HEK293 (cell line): ENCODE data around the gene TCF3.

Experiments used
- CTCF ChIA-PET: fragments of 350-600 bp; formaldehyde crosslinking; extraction: SDS; loops from one replicate; lab custom pipeline; 2021; ENCODE audit warnings: antibody characterized with exemption; lab: Yijun Ruan, JAX
- POLR2A ChIA-PET: fragments of 300-600 bp; formaldehyde crosslinking; extraction: SDS; loops from one replicate; lab custom pipeline; 2020; ENCODE audit warnings: antibody characterized with exemption, inconsistent platforms; lab: Yijun Ruan, JAX
- H3K27ac ChIP-seq: fragments of 200-500 bp; sonication (Bioruptor generic); 2 replicates; pipeline ENCODE4 v1.5.1; 2014; ENCODE audit warnings: low read depth, low read length, control low read depth, inconsistent platforms; ENCODE audit errors: extremely low read depth
- H3K36me3 ChIP-seq, 2 experiments: fragments of 200-500 bp in 1 of 2; sonication (Bioruptor generic) in 1 of 2; 1 replicate in 1 of 2; 2 replicates in 1 of 2; pipeline ENCODE4 v1.5.1; 2014 to 2017; ENCODE audit warnings: inconsistent platforms in 2 of 2, low read length in 2 of 2; ENCODE audit not compliant: control insufficient read depth in 2 of 2, insufficient read depth in 1 of 2
- H3K4me1 ChIP-seq: fragments of 200-500 bp; sonication (Bioruptor generic); 2 replicates; pipeline ENCODE4 v1.5.1; 2014; ENCODE audit warnings: mild to moderate bottlenecking, low read length, inconsistent platforms; ENCODE audit not compliant: control insufficient read depth, insufficient read depth
- H3K4me3 ChIP-seq: 2 replicates; pipeline ENCODE4 v1.5.1; 2011; ENCODE audit warnings: low read depth, mild to moderate bottlenecking, control low read depth, low read length, moderate library complexity
- H3K9me3 ChIP-seq: fragments of 200-500 bp; sonication (Bioruptor generic); 2 replicates; pipeline ENCODE4 v1.5.1; 2014; ENCODE audit warnings: low read depth, low read length, inconsistent platforms; ENCODE audit not compliant: control insufficient read depth, insufficient read depth
- KLF8 ChIP-seq: fragments of 450-650 bp; formaldehyde crosslinking; IDR thresholded peaks from 2 replicates; pipeline ENCODE4 v1.5.1; 2016; ENCODE audit warnings: missing biosample characterization, missing genetic modification characterization
- RBAK ChIP-seq: fragments of 450-650 bp; formaldehyde crosslinking; IDR thresholded peaks from 2 replicates; pipeline ENCODE4 v1.5.1; 2016; ENCODE audit warnings: missing biosample characterization, missing genetic modification characterization
- SETDB1 ChIP-seq: IDR thresholded peaks from one replicate; pipeline ENCODE4 v1.6.1; 2017; ENCODE audit warnings: mild to moderate bottlenecking, low read length, moderate library complexity, mixed read lengths; ENCODE audit not compliant: insufficient read length
- SP3 ChIP-seq: fragments of 450-650 bp; formaldehyde crosslinking; IDR thresholded peaks from 2 replicates; pipeline ENCODE4 v1.5.1; 2016; ENCODE audit warnings: missing biosample characterization, missing genetic modification characterization
- TRIM28 ChIP-seq: IDR thresholded peaks from 2 replicates; pipeline ENCODE4 v1.6.1; 2011; ENCODE audit warnings: low read length, control low read depth, borderline replicate concordance
- WT1 ChIP-seq: fragments of 450-650 bp; formaldehyde crosslinking; IDR thresholded peaks from 2 replicates; pipeline ENCODE4 v1.5.1; 2016; ENCODE audit warnings: missing biosample characterization, missing genetic modification characterization
- ZBTB21 ChIP-seq: fragments of 450-650 bp; formaldehyde crosslinking; IDR thresholded peaks from 2 replicates; pipeline ENCODE4 v1.5.1; 2017; ENCODE audit warnings: missing biosample characterization, missing genetic modification characterization
- ZFHX2 ChIP-seq: fragments of 450-650 bp; formaldehyde crosslinking; conservative IDR thresholded peaks from 2 replicates; pipeline ENCODE4 v1.5.1; 2016; ENCODE audit warnings: missing biosample characterization, missing genetic modification characterization
- ZNF174 ChIP-seq: fragments of 450-650 bp; formaldehyde crosslinking; IDR thresholded peaks from 2 replicates; pipeline ENCODE4 v1.5.0; 2017; ENCODE audit warnings: missing biosample characterization, mild to moderate bottlenecking, missing genetic modification characterization
- ZNF239 ChIP-seq: fragments of 450-650 bp; formaldehyde crosslinking; IDR thresholded peaks from 2 replicates; pipeline ENCODE4 v1.5.1; 2016; ENCODE audit warnings: missing biosample characterization, missing genetic modification characterization
- ZNF302 ChIP-seq: fragments of 450-650 bp; formaldehyde crosslinking; IDR thresholded peaks from 2 replicates; pipeline ENCODE4 v1.5.1; 2016; ENCODE audit warnings: missing biosample characterization, missing genetic modification characterization, low read depth
- ZNF311 ChIP-seq: fragments of 450-650 bp; formaldehyde crosslinking; IDR thresholded peaks from 2 replicates; pipeline ENCODE4 v1.5.1; 2017; ENCODE audit warnings: missing biosample characterization, missing genetic modification characterization, borderline replicate concordance
- ZNF391 ChIP-seq: fragments of 450-650 bp; formaldehyde crosslinking; IDR thresholded peaks from 2 replicates; pipeline ENCODE4 v1.5.1; 2016; ENCODE audit warnings: low read depth, missing biosample characterization, missing genetic modification characterization, borderline replicate concordance
- ZNF423 ChIP-seq: fragments of 450-650 bp; formaldehyde crosslinking; IDR thresholded peaks from 2 replicates; pipeline ENCODE4 v1.5.1; 2016; ENCODE audit warnings: missing biosample characterization, missing genetic modification characterization
- ZNF514 ChIP-seq: fragments of 450-650 bp; formaldehyde crosslinking; IDR thresholded peaks from 2 replicates; pipeline ENCODE4 v1.5.1; 2016; ENCODE audit warnings: missing biosample characterization, missing genetic modification characterization
- ZNF558 ChIP-seq: fragments of 450-650 bp; formaldehyde crosslinking; IDR thresholded peaks from 2 replicates; pipeline ENCODE4 v1.5.1; 2016; ENCODE audit warnings: missing biosample characterization, missing genetic modification characterization
- ZNF624 ChIP-seq: fragments of 450-650 bp; formaldehyde crosslinking; IDR thresholded peaks from 2 replicates; pipeline ENCODE4 v1.5.1; 2017; ENCODE audit warnings: missing biosample characterization, missing genetic modification characterization
- ZNF777 ChIP-seq: fragments of 450-650 bp; formaldehyde crosslinking; IDR thresholded peaks from 2 replicates; pipeline ENCODE4 v1.5.1; 2017; ENCODE audit warnings: missing biosample characterization, missing genetic modification characterization, borderline replicate concordance
- ZNF837 ChIP-seq: fragments of 450-650 bp; formaldehyde crosslinking; IDR thresholded peaks from 2 replicates; pipeline ENCODE4 v1.5.1; 2016; ENCODE audit warnings: missing biosample characterization, missing genetic modification characterization
- ZXDB ChIP-seq: fragments of 450-650 bp; formaldehyde crosslinking; IDR thresholded peaks from 2 replicates; pipeline ENCODE4 v1.5.1; 2016; ENCODE audit warnings: missing biosample characterization, missing genetic modification characterization
- TF ChIP-seq, protein P1 (sequence below): fragments of 450-650 bp; formaldehyde crosslinking; IDR thresholded peaks from 2 replicates; pipeline ENCODE4 v1.5.1; 2016; ENCODE audit warnings: missing biosample characterization, missing genetic modification characterization
- TF ChIP-seq, protein P2 (sequence below): fragments of 450-650 bp; formaldehyde crosslinking; IDR thresholded peaks from 2 replicates; pipeline ENCODE4; 2016; ENCODE audit warnings: missing biosample characterization, missing genetic modification characterization

Gene TCF3

DNA sequence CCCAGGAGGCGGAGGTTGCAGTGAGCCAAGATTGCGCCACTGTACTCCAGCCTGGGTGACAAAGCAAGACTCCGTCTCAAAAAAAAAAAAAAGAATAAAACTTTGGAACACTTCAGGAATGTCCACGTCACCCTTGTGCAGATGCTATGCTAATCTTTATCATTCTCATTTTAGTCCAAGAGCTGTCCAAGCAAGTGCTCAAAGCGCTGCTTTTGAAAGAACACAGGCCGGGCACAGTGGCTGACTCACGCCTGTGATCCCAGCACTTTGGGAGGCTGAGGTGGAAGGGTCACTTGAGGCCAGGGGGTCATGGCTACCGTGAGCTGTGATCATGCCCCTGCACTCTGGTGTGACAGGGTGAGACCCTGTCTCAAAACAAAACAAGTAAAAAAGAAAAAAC is 36.0 kb downstream of the TCF3 start:
- Histone ChIP-seq H3K4me3 (no peak overlapping the region), H3K36me3 (peaks cover 11 to 92% of the 10 kb centered on the region in 2 experiments; a peak in 2 of 3 replicates), H3K4me1 (no peaks in the 10 kb centered on the region), H3K9me3 (no peaks in the 10 kb centered on the region), H3K27ac (no peak overlapping the region)
- TF ChIP-seq ZNF514 (tag by site-specific recombination) (no peak), ZXDB (tag by site-specific recombination) (no peak), ZNF311 (tag by site-specific recombination) (no peak), ZNF423 (tag by site-specific recombination) (no peak), ZFHX2 (tag by site-specific recombination) (no peak), SETDB1 (no peak), ZNF558 (tag by site-specific recombination) (no peak), ZBTB21 (no peak), RBAK (no peak), ZNF624 (tag by site-specific recombination) (no peak), WT1 (no peak)
- ChIA-PET CTCF (interaction anchor here (0.6 to 0.9 kb wide), 4 partner anchors 70 to 210 kb away, joined by 3 to 5 read pairs (median 4); no protein-coding TSS in a partner anchor), POLR2A (no interaction called here)

DNA sequence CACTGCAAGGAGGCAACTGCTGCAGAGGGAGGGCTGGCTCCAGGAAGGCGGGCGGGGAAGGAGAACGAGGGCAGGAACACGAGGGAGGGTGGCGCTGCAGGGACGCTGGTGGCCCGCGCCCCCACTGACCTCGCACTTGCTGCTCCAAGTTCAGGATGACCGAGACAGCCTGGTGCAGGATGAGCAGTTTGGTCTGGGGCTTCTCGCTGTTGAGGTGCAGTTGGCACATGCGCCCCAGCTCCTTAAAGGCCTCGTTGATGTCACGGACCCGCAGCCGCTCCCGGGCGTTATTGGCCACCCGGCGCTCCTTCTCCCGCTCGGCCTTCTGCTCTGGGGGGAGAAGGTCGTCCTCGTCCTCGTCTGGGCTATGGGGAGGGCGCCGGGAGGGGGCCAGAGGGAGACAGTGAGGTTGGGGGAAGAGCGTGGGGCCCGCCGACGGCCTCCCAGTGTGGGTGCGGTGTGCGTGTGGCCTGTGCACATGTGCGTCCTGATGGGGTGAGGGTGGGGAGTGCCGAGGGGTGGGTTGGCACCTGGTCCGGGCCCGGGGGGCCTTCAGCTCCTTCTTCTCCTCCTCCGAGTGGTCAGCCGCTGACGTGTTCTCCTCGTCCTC is 37.2 kb downstream of the TCF3 start:
- Histone ChIP-seq H3K4me1 (no peaks in the 10 kb centered on the region), H3K4me3 (no peak overlapping the region)
- TF ChIP-seq ZNF239 (tag by site-specific recombination) (no peak), KLF8 (tag by site-specific recombination) (no peak), ZNF777 (tag by site-specific recombination) (no peak), ZNF174 (tag by site-specific recombination) (no peak), ZNF302 (tag by site-specific recombination) (no peak), TRIM28 (no peak), ZNF391 (tag by site-specific recombination) (no peak), SP3 (no peak), ZNF837 (tag by site-specific recombination) (no peak)
- TF ChIP-seq, protein P1, sequence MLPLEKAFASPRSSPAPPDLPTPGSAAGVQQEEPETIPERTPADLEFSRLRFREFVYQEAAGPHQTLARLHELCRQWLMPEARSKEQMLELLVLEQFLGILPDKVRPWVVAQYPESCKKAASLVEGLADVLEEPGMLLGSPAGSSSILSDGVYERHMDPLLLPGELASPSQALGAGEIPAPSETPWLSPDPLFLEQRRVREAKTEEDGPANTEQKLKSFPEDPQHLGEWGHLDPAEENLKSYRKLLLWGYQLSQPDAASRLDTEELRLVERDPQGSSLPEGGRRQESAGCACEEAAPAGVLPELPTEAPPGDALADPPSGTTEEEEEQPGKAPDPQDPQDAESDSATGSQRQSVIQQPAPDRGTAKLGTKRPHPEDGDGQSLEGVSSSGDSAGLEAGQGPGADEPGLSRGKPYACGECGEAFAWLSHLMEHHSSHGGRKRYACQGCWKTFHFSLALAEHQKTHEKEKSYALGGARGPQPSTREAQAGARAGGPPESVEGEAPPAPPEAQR (tag by site-specific recombination) = no peak
- TF ChIP-seq, protein P2, sequence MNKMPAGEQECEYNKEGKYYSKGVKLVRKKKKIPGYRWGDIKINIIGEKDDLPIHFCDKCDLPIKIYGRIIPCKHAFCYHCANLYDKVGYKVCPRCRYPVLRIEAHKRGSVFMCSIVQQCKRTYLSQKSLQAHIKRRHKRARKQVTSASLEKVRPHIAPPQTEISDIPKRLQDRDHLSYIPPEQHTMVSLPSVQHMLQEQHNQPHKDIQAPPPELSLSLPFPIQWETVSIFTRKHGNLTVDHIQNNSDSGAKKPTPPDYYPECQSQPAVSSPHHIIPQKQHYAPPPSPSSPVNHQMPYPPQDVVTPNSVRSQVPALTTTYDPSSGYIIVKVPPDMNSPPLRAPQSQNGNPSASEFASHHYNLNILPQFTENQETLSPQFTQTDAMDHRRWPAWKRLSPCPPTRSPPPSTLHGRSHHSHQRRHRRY = no peak
- TF ChIP-seq, all 188 proteins: peak for 0
- ChIA-PET POLR2A (interaction anchor here (0.6 kb wide), 1 partner anchor 10 kb away, joined by 4 read pairs; the partner anchor contains the start of gene UQCR11), CTCF (interaction anchor here (0.5 to 0.9 kb wide), 3 partner anchors 9 to 211 kb away, joined by 3 to 4 read pairs (median 3); no protein-coding TSS in a partner anchor)
- peaks cover 11 to 89% of the 10 kb centered on the region in 2 experiments; a peak in 2 of 3 replicates for H3K36me3 ChIP-seq
- H3K27ac ChIP-seq = no peak overlapping the region
- no peaks in the 10 kb centered on the region for H3K9me3 ChIP-seq
